Adrenal gland (tissue), 12 donors: ENCODE results near the gene SLC16A13. TPM values are rescaled to one million over a fixed set of nuclear protein-coding genes. Genes with fewer than 3 reads are reported as not detected.
A peak's percentile ranks its signal among the peaks of the same experiment; 100 is the strongest.

Experiments
- DNase-seq, 7 donors: peaks; one replicate each; pipeline ENCODE4 v3.0.0-alpha.2; 2019 to 2020
- H3K27ac ChIP-seq, 5 donors: fragments of 200-600 bp; sonication (generic) in 4 of 5; 1 replicate in 3 of 5; 2 replicates in 2 of 5; pipeline versions ENCODE4 v1.5.1 to v1.8.0; 2016 to 2020; ENCODE audit warnings: mild to moderate bottlenecking in 1 of 5
- H3K27me3 ChIP-seq: fragments of 200-600 bp; 2 replicates; pipeline ENCODE4 v1.8.0; 2021
- H3K36me3 ChIP-seq, 2 donors: fragments of 200-600 bp; replicated peaks in 1 of 2; 1 replicate in 1 of 2; 2 replicates in 1 of 2; pipeline versions ENCODE4 v1.5.1 to v1.8.0; 2018 to 2022
- H3K4me1 ChIP-seq, 2 donors: fragments of 200-600 bp; replicated peaks in 1 of 2; 1 replicate in 1 of 2; 2 replicates in 1 of 2; pipeline versions ENCODE4 v1.5.1 to v1.8.0; 2018 to 2021
- H3K4me3 ChIP-seq, 4 donors: fragments of 200-600 bp; sonication (generic) in 3 of 4; one replicate each; pipeline ENCODE4 v1.5.1; 2016 to 2018
- H3K9me3 ChIP-seq, 3 donors: fragments of 200-600 bp; sonication (generic) in 1 of 3; replicated peaks in 1 of 3; 1 replicate in 2 of 3; 2 replicates in 1 of 3; pipeline versions ENCODE4 v1.5.1 to v1.8.0; 2016 to 2021
- POLR2A ChIP-seq, 2 donors: fragments of 450-650 bp; IDR thresholded peaks; one replicate each; pipeline ENCODE4 v1.6.1; 2017; ENCODE audit warnings: antibody characterized with exemption in 2 of 2, mild to moderate bottlenecking in 2 of 2, moderate library complexity in 1 of 2
- WGBS, 4 donors: extraction: QIAGEN DNeasy Blood & Tissue Kit in 2 of 4; methylation state at CpG; one replicate each; pipeline versions ENCODE4 v1.1.5 to v1.1.7; 2013 to 2017; 5-methylcytosine and 5-hydroxymethylcytosine counted together
- intact Hi-C, 2 donors: fragments of 100-400 bp; cut with DNase I; formaldehyde crosslinking; loops; one replicate each; pipeline versions ENCODE4 v1.14.1 to v1.15.0; 2022 to 2023
- polyA plus RNA-seq, 3 donors: library from polyadenylated mRNA; stranded (reverse); fragments of 200-250 nt in 2 of 3; fragments of 350-450 nt in 1 of 3; fragmentation: Illumina TruSeq in 1 of 3; extraction: RNeasy Lipid Tissue Mini Kit (QIAGEN cat#74804) in 1 of 3; gene quantifications; one replicate each; pipeline ENCODE4 v1.2.3, GENCODE V29; 2013 to 2014
- total RNA-seq, 9 donors: library from RNA; depleted of rRNA in 4 of 9; stranded (reverse); fragments of >200 nt in 4 of 9; fragments of 120-200 nt in 1 of 9; fragmentation: NEBNext Ultra II Directional in 1 of 9; extraction: Animal tissue kit (Norgen Biotek cat#: 25700) in 1 of 9; gene quantifications; one replicate each; pipeline versions ENCODE4 v1.1.0 to v1.2.4, GENCODE V29; 2013 to 2023
- TF ChIP-seq, protein P1 (sequence below), 6 experiments: fragments of 450-650 bp in 4 of 6; fragments of 200-600 bp in 2 of 6; sonication (generic) in 1 of 6; IDR thresholded peaks; 1 replicate in 5 of 6; 2 replicates in 1 of 6; pipeline versions ENCODE4 v1.5.1 to v1.8.0; 2016 to 2021; ENCODE audit warnings: antibody characterized with exemption in 6 of 6, mild to moderate bottlenecking in 2 of 6, moderate library complexity in 1 of 6
- donor health status: healthy with polysubstance abuse.
- donor health status: Bipolar disorder and iron deficiency.
- donor health status: DM: yes; HTN: yes; CAD: no.
- donor health status: DM: no; HTN: no; CAD: no.
- donor health status: DM: no; HTN: no; CAD: no.
- donor health status: DM: yes; HTN: yes; CAD: no.

SLC16A13 gene
- total and polyA plus RNA-seq, 12 donors, result 0.84 to 3.2 (median 2.2) TPM

DNA sequence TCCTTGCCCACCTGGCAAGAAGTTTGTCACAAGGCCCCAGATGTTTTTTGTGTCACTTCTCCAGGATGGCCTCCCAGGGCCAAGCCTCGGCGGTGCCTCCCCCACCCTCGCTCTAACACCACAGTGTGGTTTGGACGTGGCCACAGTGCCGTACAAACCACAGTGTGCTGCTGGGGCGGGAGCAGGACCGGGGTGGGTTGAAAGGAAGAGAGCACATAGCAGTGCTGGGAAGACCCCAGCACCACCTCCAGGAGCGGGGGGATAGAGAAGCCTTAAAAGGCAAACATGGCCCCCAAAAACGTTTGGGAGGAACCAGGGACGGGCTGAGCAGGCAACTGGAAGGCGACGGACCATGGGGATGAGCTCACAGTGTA lies 18.0 kb upstream of the SLC16A13 start:
- TF ChIP-seq, protein P1, sequence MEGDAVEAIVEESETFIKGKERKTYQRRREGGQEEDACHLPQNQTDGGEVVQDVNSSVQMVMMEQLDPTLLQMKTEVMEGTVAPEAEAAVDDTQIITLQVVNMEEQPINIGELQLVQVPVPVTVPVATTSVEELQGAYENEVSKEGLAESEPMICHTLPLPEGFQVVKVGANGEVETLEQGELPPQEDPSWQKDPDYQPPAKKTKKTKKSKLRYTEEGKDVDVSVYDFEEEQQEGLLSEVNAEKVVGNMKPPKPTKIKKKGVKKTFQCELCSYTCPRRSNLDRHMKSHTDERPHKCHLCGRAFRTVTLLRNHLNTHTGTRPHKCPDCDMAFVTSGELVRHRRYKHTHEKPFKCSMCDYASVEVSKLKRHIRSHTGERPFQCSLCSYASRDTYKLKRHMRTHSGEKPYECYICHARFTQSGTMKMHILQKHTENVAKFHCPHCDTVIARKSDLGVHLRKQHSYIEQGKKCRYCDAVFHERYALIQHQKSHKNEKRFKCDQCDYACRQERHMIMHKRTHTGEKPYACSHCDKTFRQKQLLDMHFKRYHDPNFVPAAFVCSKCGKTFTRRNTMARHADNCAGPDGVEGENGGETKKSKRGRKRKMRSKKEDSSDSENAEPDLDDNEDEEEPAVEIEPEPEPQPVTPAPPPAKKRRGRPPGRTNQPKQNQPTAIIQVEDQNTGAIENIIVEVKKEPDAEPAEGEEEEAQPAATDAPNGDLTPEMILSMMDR (IDR thresholded peaks at IDR 0.05), result no peak
- TF ChIP-seq POLR2A (IDR thresholded peaks at IDR 0.05), result no peak
- Histone ChIP-seq H3K9me3 (no peaks in the 10 kb centered on the region), H3K27me3 (no peaks in the 10 kb centered on the region), H3K36me3 (no peaks in the 10 kb centered on the region), H3K4me1 (peaks cover 36 to 45% of the 10 kb centered on the region in 2 donors), H3K27ac (peak overlapping the region; percentile 33 to 99 (median 91)), H3K4me3 (peak overlapping the region in 1 of 4 donors; percentile 66)
- 61 to 73% (median 69%) methylated on average over 12 of the region's 12 CpGs for WGBS, 4 donors
- intact Hi-C loops, result no loop called here
- peak in 1 of 7 donors; percentile 25 for DNase-seq

DNA sequence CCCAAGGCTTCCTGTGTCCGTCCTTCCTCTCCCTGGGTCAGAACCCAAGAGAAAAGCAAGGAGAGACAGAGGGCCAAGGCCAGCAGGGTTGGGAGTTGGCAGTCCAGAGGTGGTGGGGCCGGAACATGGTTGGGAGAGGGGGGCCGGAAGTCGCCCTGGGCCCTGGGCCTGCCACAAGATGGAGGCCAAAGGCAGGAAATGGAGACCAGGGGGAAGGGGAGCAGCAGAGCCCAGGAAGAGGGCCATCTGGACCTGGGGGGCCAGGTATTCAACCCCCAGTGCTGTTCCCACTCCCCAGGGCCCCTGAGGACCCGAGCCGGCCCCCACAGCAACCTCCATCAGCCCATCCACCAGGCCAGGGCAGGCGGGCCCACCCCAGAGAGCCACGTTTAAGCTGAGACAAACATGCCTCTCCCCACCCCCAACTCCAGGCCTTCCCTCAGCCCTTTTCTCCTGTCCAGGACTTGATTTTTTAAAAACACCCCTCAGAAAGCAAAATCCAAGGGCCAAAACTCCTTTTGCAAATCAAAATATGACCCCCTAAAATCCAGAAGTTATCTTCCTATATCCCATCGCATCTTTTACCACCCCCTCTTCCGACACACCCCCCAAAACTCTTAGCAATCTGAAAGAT lies 17.4 kb upstream of the SLC16A13 start:
- Histone ChIP-seq H3K4me3 (peak overlapping the region in 2 of 4 donors; percentile 66 to 69), H3K4me1 (peaks cover 35 to 43% of the 10 kb centered on the region in 2 donors), H3K9me3 (no peaks in the 10 kb centered on the region), H3K36me3 (no peaks in the 10 kb centered on the region), H3K27me3 (no peaks in the 10 kb centered on the region), H3K27ac (peak overlapping the region; percentile 19 to 99 (median 91))
- TF ChIP-seq POLR2A (IDR thresholded peaks at IDR 0.05), result peak; percentile 19 to 71
- TF ChIP-seq, protein P1 (IDR thresholded peaks at IDR 0.05), result no peak
- WGBS, 4 donors, result 47 to 57% (median 51%) methylated on average over 9 to 10 of the region's 10 CpGs
- intact Hi-C loops, result no loop called here
- DNase-seq, result peak; percentile 72 to 90 (median 89)

DNA sequence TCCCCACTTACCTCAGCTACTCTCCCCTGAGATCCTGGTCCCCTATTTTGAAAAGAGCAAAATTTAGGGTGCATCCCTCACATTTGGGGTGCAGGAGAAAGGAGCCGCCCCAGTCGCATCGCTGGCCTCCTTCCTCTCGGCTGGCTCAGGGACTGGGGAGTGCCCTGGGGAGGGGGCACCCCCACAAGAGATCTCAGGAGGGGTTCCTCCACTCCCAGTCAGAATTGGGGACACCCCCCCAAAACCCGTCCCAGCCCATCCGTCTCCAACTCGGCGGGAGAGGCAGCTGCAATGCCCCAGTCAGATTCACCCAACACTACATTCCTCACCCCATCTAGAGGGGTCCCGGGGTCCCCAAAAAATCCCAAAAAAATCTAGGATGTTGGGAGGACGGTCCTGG lies 16.4 kb upstream of the SLC16A13 start:
- intact Hi-C loops, result no loop called here

DNA sequence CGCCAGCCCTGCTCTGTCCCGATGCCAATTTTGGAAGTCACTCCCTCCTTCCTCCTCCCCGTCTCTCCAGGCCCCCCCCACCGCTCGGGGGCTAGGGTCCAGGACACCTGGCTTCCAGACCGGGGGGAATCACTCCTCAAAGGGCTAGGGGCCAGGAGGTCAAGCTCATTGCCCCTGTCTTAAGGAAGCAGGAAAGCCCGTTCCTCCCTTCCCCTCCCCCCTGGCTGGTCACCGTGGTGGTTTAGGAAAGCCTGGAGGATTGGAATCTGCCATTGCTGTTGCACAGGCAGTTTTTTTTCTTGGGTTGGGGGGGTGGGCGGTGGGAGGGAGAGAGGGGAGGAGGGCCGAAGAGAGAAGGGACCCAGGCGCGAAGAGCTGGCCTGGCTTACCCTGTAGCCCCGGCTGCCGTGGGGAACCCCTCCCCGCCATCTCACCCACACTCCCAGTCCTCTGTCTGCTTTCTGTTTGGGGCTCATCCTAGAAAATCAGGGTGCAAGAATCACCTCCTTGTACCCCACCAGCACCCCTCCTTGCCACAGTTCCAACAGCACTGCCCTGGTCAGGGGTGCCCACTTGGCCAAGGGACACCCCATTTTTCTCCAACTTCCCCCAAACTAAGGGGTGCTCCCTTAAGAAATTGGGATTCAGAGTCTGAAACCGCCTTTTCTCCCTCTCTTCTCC lies 15.8 kb upstream of the SLC16A13 start:
- peak; percentile 65 to 81 (median 69) for DNase-seq
- intact Hi-C loops, result loop anchor here in 1 of 2 donors (5.0 kb wide), 1 partner anchor 108 kb away; no protein-coding TSS in a partner anchor
- Histone ChIP-seq H3K4me3 (peak overlapping the region in 3 of 4 donors; percentile 36 to 69 (median 66)), H3K27me3 (no peaks in the 10 kb centered on the region), H3K4me1 (peaks cover 27 to 34% of the 10 kb centered on the region in 2 donors), H3K27ac (peak overlapping the region; percentile 52 to 99 (median 91)), H3K9me3 (no peaks in the 10 kb centered on the region), H3K36me3 (no peaks in the 10 kb centered on the region)
- TF ChIP-seq POLR2A (IDR thresholded peaks at IDR 0.05), result no peak
- TF ChIP-seq, protein P1 (IDR thresholded peaks at IDR 0.05), result no peak
- 7 to 16% (median 13%) methylated on average over 8 to 16 of the region's 16 CpGs for WGBS, 4 donors

More for the DNA sequence above, 16.4 kb upstream of the SLC16A13 start:
- no peak for TF ChIP-seq POLR2A (IDR thresholded peaks at IDR 0.05)
- TF ChIP-seq, protein P1 (IDR thresholded peaks at IDR 0.05), result no peak
- no peaks in the 10 kb centered on the region for H3K36me3 ChIP-seq
- 21 to 40% (median 31%) methylated on average over 3 to 10 of the region's 10 CpGs for WGBS, 4 donors
- peak in 1 of 7 donors; percentile 23 for DNase-seq
- peaks cover 27 to 34% of the 10 kb centered on the region in 2 donors for H3K4me1 ChIP-seq
- H3K4me3 ChIP-seq, result peak overlapping the region; percentile 22 to 69 (median 51)
- no peaks in the 10 kb centered on the region for H3K27me3 ChIP-seq
- no peaks in the 10 kb centered on the region for H3K9me3 ChIP-seq
- peak overlapping the region; percentile 19 to 99 (median 91) for H3K27ac ChIP-seq
